Measurements from ENCODE around the gene ELOVL4. TPM values are rescaled to one million over a fixed set of nuclear protein-coding genes. Genes with fewer than 3 reads are reported as not detected.

ELOVL4 gene
- 2.8 and 3.3 TPM in 2 replicates for total RNA-seq

GRCh38 chr6:79947191-79948186 lies at the start of gene ELOVL4:
Gene ELOVL4 (minus strand): TSS chr6:79947553. CDS start chr6:79947279, 274 bp downstream.

Other genes with a start within 250 kb of the ELOVL4 start
- 11.7 and 16.9 TPM in 2 replicates for gene TTK, start 57.1 kb upstream of the ELOVL4 start, total RNA-seq
- 9.0 and 9.3 TPM in 2 replicates for gene BCKDHB, start 159.1 kb upstream of the ELOVL4 start, total RNA-seq